Panc1 (cell line): ENCODE results near the gene MFSD2A. TPM values are rescaled to one million over a fixed set of nuclear protein-coding genes. Genes with fewer than 3 reads are reported as not detected.

ENCODE experiments used
- ATAC-seq: fragments of 200-7000 bp; cut with Tn5 transposase; 2 replicates; pipeline ENCODE4 v1.9.1; 2020; ENCODE audit warnings: mild to moderate bottlenecking, moderate library complexity
- BruUV-seq: library from RNA; stranded (reverse); fragments of 400-500 nt; replicated peaks from 2 replicates; lab custom pipeline; 2021; lab: Mats Ljungman, UMichigan
- CTCF ChIA-PET: fragments of 300-600 bp; sonication (Branson Sonifier 250); formaldehyde crosslinking; loops from one replicate; lab custom pipeline; 2022; ENCODE audit warnings: antibody characterized with exemption; lab: Charles Lee
- POLR2A ChIA-PET: fragments of 300-600 bp; sonication (Branson Sonifier 250); formaldehyde crosslinking; loops from one replicate; lab custom pipeline; 2022; ENCODE audit warnings: antibody characterized with exemption; lab: Charles Lee
- DNase-seq: peaks from one replicate; pipeline ENCODE4 v3.0.0-alpha.2; 2010; ENCODE audit warnings: low read depth, low spot score
- H3K27ac ChIP-seq: 2 replicates; pipeline ENCODE4 v1.5.1; 2011; ENCODE audit warnings: mild to moderate bottlenecking, low read length, inconsistent platforms
- H3K27me3 ChIP-seq: fragments of 200-500 bp; sonication (Bioruptor generic); 2 replicates; pipeline ENCODE4 v1.6.0; 2014; ENCODE audit warnings: low read length, inconsistent platforms; ENCODE audit not compliant: control insufficient read depth, insufficient read depth
- H3K36me3 ChIP-seq: fragments of 200-500 bp; sonication (Bioruptor generic); 2 replicates; pipeline ENCODE4 v1.5.1; 2014; ENCODE audit warnings: inconsistent platforms, mild to moderate bottlenecking, low read length, moderate library complexity; ENCODE audit not compliant: control insufficient read depth, insufficient read depth
- H3K4me1 ChIP-seq: 2 replicates; pipeline ENCODE4 v1.5.1; 2011; ENCODE audit warnings: inconsistent platforms, mild to moderate bottlenecking, low read length, moderate library complexity; ENCODE audit not compliant: control insufficient read depth, insufficient read depth
- H3K4me3 ChIP-seq, 2 experiments: 2 replicates each; pipeline ENCODE4 v1.5.1; 2011 to 2012; ENCODE audit warnings: low read depth in 2 of 2, low read length in 2 of 2, mild to moderate bottlenecking in 2 of 2, inconsistent platforms in 1 of 2, moderate library complexity in 1 of 2
- H3K9me3 ChIP-seq: fragments of 200-500 bp; sonication (Bioruptor generic); 2 replicates; pipeline ENCODE4 v1.5.1; 2014; ENCODE audit warnings: low read depth, mild to moderate bottlenecking, inconsistent platforms, low read length, moderate library complexity; ENCODE audit not compliant: control insufficient read depth, insufficient read depth
- POLR2AphosphoS5 ChIP-seq: IDR thresholded peaks from 2 replicates; pipeline ENCODE4 v1.6.1; 2012; ENCODE audit warnings: mild to moderate bottlenecking, low read depth, low read length, moderate library complexity
- SIN3A ChIP-seq: IDR thresholded peaks from 2 replicates; pipeline ENCODE4 v1.6.1; 2012; ENCODE audit warnings: low read depth, mild to moderate bottlenecking, low read length, moderate library complexity, borderline replicate concordance; ENCODE audit not compliant: insufficient read depth
- TCF7L2 ChIP-seq: IDR thresholded peaks from 2 replicates; pipeline ENCODE4 v1.6.1; 2011; ENCODE audit warnings: mild to moderate bottlenecking, low read depth, low read length, inconsistent platforms
- in situ Hi-C: cut with HindIII; loops from 2 replicates; pipeline ENCODE4 v1.10.0; 2016; ENCODE audit warnings: low sequenced_read_pairs, low pct_unique_long_range_greater_than_20kb
- intact Hi-C: fragments of 100-400 bp; cut with micrococcal nuclease; formaldehyde crosslinking; loops from one replicate; pipeline ENCODE4 v1.10.0; 2022; ENCODE audit not compliant: unreplicated experiment
- total RNA-seq: library from RNA; stranded (reverse); gene quantifications from one replicate; pipeline ENCODE4 v1.2.1, GENCODE V29; 2021; ENCODE audit not compliant: unreplicated experiment
- TF ChIP-seq, protein P1 (sequence below): fragments of 450-650 bp; IDR thresholded peaks from 2 replicates; pipeline ENCODE4 v1.5.1; 2017; ENCODE audit warnings: mild to moderate bottlenecking
- TF ChIP-seq, protein P2 (sequence below), 2 experiments: IDR thresholded peaks; 2 replicates each; pipeline ENCODE4 v1.6.1; 2011 to 2012; ENCODE audit warnings: low read depth in 2 of 2, control low read depth in 1 of 2, low read length in 1 of 2, mild to moderate bottlenecking in 1 of 2, moderate library complexity in 1 of 2; ENCODE audit not compliant: insufficient read depth in 1 of 2

Gene MFSD2A
- total RNA-seq, 1 experiment from 2014 or later: 1.2 TPM

- in situ Hi-C loops (no loop called here), intact Hi-C loops (loop anchor here (10.0 kb wide), 1 partner anchor 58 kb away; no protein-coding TSS in a partner anchor)
- Histone ChIP-seq H3K27me3 (no peaks in the 10 kb centered on the region), H3K27ac (no peak overlapping the region), H3K9me3 (no peaks in the 10 kb centered on the region), H3K36me3 (no peaks in the 10 kb centered on the region), H3K4me3 (no peak overlapping the region), H3K4me1 (no peaks in the 10 kb centered on the region)
- TF ChIP-seq SIN3A: no peak
- TF ChIP-seq, protein P1, sequence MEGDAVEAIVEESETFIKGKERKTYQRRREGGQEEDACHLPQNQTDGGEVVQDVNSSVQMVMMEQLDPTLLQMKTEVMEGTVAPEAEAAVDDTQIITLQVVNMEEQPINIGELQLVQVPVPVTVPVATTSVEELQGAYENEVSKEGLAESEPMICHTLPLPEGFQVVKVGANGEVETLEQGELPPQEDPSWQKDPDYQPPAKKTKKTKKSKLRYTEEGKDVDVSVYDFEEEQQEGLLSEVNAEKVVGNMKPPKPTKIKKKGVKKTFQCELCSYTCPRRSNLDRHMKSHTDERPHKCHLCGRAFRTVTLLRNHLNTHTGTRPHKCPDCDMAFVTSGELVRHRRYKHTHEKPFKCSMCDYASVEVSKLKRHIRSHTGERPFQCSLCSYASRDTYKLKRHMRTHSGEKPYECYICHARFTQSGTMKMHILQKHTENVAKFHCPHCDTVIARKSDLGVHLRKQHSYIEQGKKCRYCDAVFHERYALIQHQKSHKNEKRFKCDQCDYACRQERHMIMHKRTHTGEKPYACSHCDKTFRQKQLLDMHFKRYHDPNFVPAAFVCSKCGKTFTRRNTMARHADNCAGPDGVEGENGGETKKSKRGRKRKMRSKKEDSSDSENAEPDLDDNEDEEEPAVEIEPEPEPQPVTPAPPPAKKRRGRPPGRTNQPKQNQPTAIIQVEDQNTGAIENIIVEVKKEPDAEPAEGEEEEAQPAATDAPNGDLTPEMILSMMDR: no peak
- TF ChIP-seq, protein P2, sequence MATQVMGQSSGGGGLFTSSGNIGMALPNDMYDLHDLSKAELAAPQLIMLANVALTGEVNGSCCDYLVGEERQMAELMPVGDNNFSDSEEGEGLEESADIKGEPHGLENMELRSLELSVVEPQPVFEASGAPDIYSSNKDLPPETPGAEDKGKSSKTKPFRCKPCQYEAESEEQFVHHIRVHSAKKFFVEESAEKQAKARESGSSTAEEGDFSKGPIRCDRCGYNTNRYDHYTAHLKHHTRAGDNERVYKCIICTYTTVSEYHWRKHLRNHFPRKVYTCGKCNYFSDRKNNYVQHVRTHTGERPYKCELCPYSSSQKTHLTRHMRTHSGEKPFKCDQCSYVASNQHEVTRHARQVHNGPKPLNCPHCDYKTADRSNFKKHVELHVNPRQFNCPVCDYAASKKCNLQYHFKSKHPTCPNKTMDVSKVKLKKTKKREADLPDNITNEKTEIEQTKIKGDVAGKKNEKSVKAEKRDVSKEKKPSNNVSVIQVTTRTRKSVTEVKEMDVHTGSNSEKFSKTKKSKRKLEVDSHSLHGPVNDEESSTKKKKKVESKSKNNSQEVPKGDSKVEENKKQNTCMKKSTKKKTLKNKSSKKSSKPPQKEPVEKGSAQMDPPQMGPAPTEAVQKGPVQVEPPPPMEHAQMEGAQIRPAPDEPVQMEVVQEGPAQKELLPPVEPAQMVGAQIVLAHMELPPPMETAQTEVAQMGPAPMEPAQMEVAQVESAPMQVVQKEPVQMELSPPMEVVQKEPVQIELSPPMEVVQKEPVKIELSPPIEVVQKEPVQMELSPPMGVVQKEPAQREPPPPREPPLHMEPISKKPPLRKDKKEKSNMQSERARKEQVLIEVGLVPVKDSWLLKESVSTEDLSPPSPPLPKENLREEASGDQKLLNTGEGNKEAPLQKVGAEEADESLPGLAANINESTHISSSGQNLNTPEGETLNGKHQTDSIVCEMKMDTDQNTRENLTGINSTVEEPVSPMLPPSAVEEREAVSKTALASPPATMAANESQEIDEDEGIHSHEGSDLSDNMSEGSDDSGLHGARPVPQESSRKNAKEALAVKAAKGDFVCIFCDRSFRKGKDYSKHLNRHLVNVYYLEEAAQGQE (IDR thresholded peaks at IDR 0.05; ENCODE audit: insufficient read depth in 1 of 2, low read depth in 2 of 2, low read length in 1 of 2): no peak
- TF ChIP-seq TCF7L2: no peak
- no peak for TF ChIP-seq POLR2AphosphoS5
- ChIA-PET CTCF (no interaction called here), POLR2A (interaction anchor here (0.6 kb wide), 1 partner anchor 52 kb away, joined by 4 read pairs; no protein-coding TSS in a partner anchor)
- DNase-seq (no peak), ATAC-seq (no peak)
- no TSS peak for BruUV-seq
These were observed 21.8 kb downstream of the MFSD2A start for GRCh38 chr1:39976732-39977131.

DNA sequence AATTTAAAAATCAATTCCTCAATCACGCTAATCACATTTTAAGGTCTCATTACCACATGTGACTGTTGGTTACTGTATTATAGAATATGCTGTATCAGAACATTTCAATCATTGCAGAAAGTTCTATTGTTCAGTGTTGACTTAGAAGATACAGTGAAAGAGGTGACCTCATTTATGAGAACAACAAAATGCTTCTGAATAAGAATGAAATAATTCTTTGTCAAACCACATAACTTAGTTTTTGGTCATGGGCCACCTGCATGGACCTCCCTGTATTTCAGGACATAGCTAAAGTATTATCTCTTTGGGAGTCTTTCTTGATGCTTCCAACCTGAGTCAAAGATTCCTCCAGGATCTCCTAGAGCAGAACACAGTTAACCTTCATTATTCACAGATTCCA is 22.3 kb downstream of the MFSD2A start:
- no peak for DNase-seq
- CTCF ChIA-PET: no interaction called here
- no peak for ATAC-seq
- Histone ChIP-seq H3K36me3 (no peaks in the 10 kb centered on the region), H3K4me3 (no peak overlapping the region), H3K27me3 (no peaks in the 10 kb centered on the region), H3K27ac (no peak overlapping the region), H3K9me3 (no peaks in the 10 kb centered on the region), H3K4me1 (no peaks in the 10 kb centered on the region)
- POLR2A ChIA-PET: interaction anchor here (0.6 kb wide), 1 partner anchor 52 kb away, joined by 4 read pairs; no protein-coding TSS in a partner anchor
- in situ Hi-C loops (no loop called here), intact Hi-C loops (loop anchor here (10.0 kb wide), 1 partner anchor 58 kb away; no protein-coding TSS in a partner anchor)
- TF ChIP-seq POLR2AphosphoS5 (no peak), SIN3A (no peak)
- TF ChIP-seq, protein P2 (IDR thresholded peaks at IDR 0.05; ENCODE audit: insufficient read depth in 1 of 2, low read depth in 2 of 2, low read length in 1 of 2): no peak
- no TSS peak for BruUV-seq
